ENCODE results near the gene SLC40A1. TPM values are rescaled to one million over a fixed set of nuclear protein-coding genes. Genes with fewer than 3 reads are reported as not detected.

SLC40A1 gene
- total and polyA plus RNA-seq, 9 donors, result 243 to 515 (median 361) TPM

DNA sequence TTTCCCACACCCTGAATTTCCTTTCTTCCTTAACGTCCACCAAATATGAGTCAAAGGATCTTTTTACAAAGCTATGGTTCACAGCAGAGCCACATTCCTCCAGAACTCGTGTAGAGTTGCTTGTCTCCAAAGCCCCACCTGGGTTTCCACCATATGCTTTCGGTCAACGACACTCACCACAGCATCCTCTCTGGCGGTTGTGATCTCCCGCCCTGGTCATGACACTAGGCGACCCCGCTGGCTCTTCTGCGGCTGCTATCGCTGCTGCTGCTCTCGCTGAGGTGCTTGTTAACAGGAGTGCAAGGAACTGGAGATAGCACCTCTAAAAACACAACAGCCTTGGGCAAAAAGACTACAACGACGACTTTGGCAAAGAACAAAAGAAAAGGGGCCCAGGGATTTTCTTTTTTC, 340 bp downstream of the SLC40A1 start:
- intact Hi-C loops (cut with DNase I), result loop anchor here in 1 of 4 donors (5.0 kb wide), 1 partner anchor 82 kb away; the partner anchor contains the start of gene ASNSD1
- DNase-seq, result peak; percentile 38 to 58 (median 47)
- Histone ChIP-seq H3K9me3 (no peaks in the 10 kb centered on the region), H3K4me1 (ENCODE audit: insufficient read depth) (peaks cover 7% of the 10 kb centered on the region), H3K27ac (peak overlapping the region; percentile 90 to 92), H3K27me3 (no peaks in the 10 kb centered on the region), H3K4me3 (peak overlapping the region; percentile 68), H3K36me3 (no peaks in the 10 kb centered on the region)
- no peak for TF ChIP-seq POLR2A (IDR thresholded peaks at IDR 0.05)
- WGBS, 3 donors, result 0 to 2% (median 1%) methylated on average over 13 of the region's 13 CpGs

DNA sequence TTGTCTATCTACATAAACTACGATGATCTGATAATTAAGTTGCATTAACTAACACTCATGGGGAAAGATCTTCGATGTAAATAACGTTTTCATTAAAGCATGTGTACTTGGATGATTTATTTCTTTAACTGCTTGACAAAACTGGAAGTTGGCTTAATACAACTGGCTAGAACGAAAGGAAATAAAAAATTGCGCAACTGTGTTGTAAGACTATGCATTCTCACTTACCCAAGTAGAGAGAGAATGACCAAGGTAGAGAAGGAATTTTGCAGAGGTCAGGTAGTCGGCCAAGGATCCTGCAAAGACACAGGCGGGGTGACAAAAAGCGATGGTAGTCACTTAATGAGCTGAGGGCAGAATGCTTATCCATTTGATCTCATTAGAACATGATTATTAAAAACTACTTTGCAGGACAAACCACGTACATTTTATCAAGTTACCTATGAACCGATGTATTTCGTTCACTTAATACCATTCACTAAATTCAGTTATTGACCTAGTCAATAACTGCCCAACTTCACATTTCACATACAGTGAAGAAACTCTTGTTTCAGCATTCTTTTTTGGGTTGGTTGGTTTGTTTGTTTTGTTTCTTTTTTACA, 900 bp downstream of the SLC40A1 start:
- WGBS, 3 donors, result 3% methylated on average over 11 of the region's 11 CpGs
- peaks cover 10% of the 10 kb centered on the region for H3K4me1 ChIP-seq (ENCODE audit: insufficient read depth)
- H3K4me3 ChIP-seq, result peak overlapping the region; percentile 68
- H3K9me3 ChIP-seq, result no peaks in the 10 kb centered on the region
- intact Hi-C loops (cut with DNase I), result loop anchor here in 3 of 4 donors (5.0 to 10.0 kb wide), 4 partner anchors 75 to 107 kb away; partner anchors contain the start of gene ASNSD1 (in 2 of the 3)
- no peaks in the 10 kb centered on the region for H3K27me3 ChIP-seq
- TF ChIP-seq, protein P1, sequence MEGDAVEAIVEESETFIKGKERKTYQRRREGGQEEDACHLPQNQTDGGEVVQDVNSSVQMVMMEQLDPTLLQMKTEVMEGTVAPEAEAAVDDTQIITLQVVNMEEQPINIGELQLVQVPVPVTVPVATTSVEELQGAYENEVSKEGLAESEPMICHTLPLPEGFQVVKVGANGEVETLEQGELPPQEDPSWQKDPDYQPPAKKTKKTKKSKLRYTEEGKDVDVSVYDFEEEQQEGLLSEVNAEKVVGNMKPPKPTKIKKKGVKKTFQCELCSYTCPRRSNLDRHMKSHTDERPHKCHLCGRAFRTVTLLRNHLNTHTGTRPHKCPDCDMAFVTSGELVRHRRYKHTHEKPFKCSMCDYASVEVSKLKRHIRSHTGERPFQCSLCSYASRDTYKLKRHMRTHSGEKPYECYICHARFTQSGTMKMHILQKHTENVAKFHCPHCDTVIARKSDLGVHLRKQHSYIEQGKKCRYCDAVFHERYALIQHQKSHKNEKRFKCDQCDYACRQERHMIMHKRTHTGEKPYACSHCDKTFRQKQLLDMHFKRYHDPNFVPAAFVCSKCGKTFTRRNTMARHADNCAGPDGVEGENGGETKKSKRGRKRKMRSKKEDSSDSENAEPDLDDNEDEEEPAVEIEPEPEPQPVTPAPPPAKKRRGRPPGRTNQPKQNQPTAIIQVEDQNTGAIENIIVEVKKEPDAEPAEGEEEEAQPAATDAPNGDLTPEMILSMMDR (IDR thresholded peaks at IDR 0.05), result no peak
- no peak for TF ChIP-seq POLR2A (IDR thresholded peaks at IDR 0.05)
- H3K27ac ChIP-seq, result peak overlapping the region in 1 of 2 donors; percentile 90
- no peak for DNase-seq
- H3K36me3 ChIP-seq, result no peaks in the 10 kb centered on the region

DNA sequence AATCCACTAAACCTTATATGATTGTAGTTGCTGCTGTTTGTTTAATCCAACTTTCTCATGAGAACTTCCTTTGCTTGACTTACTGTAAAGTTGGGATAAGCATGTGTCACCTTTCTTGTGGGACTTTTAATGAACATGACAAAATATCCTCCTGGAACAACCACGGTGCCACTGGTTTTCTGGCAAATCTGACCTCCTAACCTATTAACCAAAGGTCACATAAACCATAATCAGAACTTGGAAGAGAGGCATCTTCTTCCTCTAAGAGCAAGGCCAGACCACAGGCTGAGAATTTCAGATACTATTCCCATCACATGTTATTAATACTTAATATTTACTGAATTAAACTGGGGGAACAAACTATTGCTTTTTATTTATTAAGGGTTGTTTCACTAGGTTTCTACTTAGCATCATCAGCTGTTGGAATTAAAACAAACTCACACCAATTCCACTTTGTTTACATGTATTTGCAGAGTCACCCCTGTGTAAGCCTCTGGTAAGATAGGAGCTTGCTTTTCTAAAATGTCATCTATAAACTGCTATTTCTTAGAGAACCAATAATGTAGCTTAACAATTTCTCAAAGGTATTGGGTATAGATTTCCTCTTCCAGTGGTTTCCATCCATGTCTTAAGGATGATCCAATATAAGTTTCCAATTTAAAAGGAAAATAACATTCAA, 2.2 kb downstream of the SLC40A1 start:
- Histone ChIP-seq H3K4me3 (peak overlapping the region; percentile 68), H3K27me3 (no peaks in the 10 kb centered on the region), H3K4me1 (ENCODE audit: insufficient read depth) (peaks cover 11% of the 10 kb centered on the region), H3K27ac (peak overlapping the region in 1 of 2 donors; percentile 90), H3K36me3 (no peaks in the 10 kb centered on the region), H3K9me3 (no peaks in the 10 kb centered on the region)
- DNase-seq, result no peak
- intact Hi-C loops (cut with DNase I), result loop anchor here in 3 of 4 donors (5.0 to 10.0 kb wide), 4 partner anchors 74 to 106 kb away; partner anchors contain the start of gene ASNSD1 (in 1 of the 3)
- 0 to 11% (median 3%) methylated on average over 1 of the region's 1 CpG for WGBS, 3 donors
- TF ChIP-seq EP300 (IDR thresholded peaks at IDR 0.05) (no peak), POLR2A (IDR thresholded peaks at IDR 0.05) (no peak)
- TF ChIP-seq, protein P1 (IDR thresholded peaks at IDR 0.05), result no peak

DNA sequence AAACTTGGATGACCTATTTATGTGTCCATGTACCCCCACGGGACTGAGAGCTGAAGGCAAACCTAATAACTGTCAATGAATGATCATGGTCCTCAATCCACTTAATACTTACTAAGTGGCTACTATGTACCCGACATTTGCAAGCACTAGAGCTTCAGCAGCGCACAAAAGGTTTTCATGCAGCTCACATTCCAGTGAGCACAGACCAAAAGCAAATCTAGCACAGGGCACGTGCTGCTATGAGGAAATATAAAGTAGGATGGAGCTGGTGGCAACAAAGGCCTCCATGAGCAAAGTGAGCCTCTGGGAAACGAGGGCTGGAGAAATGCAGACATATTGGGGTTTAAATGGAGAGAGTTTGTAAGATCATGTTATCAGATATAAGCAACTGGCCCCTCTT, 3.5 kb downstream of the SLC40A1 start:
- Histone ChIP-seq H3K4me3 (peak overlapping the region; percentile 68), H3K27ac (peak overlapping the region in 1 of 2 donors; percentile 43), H3K27me3 (no peaks in the 10 kb centered on the region), H3K4me1 (ENCODE audit: insufficient read depth) (peaks cover 13% of the 10 kb centered on the region), H3K9me3 (no peaks in the 10 kb centered on the region), H3K36me3 (no peaks in the 10 kb centered on the region)
- intact Hi-C loops (cut with DNase I), result loop anchor here in 3 of 4 donors (5.0 to 10.0 kb wide), 4 partner anchors 72 to 105 kb away; partner anchors contain the start of gene ASNSD1 (in 1 of the 3)
- TF ChIP-seq POLR2A (IDR thresholded peaks at IDR 0.05) (no peak), EP300 (IDR thresholded peaks at IDR 0.05) (no peak)
- TF ChIP-seq, protein P1 (IDR thresholded peaks at IDR 0.05), result no peak
- no peak for DNase-seq
- WGBS, 3 donors, result 13 to 23% (median 18%) methylated on average over 5 of the region's 5 CpGs
